Measurements from ENCODE around the gene BICDL2. TPM values are rescaled to one million over a fixed set of nuclear protein-coding genes. Genes with fewer than 3 reads are reported as not detected.

The BICDL2 gene
- total and polyA plus RNA-seq, 3 donors from 2014 or later: 0.29 to 1.3 (median 0.37) TPM

DNA sequence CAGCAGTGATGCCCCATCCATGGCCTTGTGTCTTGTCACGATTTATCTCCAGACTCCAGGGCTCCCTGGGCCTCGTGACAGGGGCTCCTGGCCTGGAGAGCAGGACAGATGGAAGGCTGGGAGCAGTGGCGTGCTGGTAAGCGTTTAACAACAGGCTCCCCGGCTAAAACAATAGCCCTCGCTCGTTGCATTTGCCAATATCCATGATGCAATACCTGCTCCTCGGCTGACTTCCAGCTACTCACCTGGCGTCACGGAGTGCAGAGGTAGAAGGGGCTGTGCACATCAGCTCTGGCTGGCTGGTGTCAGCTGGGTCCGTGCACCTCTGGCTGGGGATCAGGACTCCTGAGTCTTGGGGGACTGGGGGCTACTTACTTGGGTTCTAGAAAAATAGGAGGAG is 1.5 kb upstream of the BICDL2 start:
- intact Hi-C loops (cut with DNase I; ENCODE audit: low total_unique reads): no loop called here
- no peak for DNase-seq
- no peak overlapping the region for H3K4me3 ChIP-seq
- no peaks in the 10 kb centered on the region for H3K4me1 ChIP-seq
- H3K27me3 ChIP-seq: no peaks in the 10 kb centered on the region
- no peak for TF ChIP-seq POLR2A (IDR thresholded peaks at IDR 0.05)
- TF ChIP-seq, protein P1, sequence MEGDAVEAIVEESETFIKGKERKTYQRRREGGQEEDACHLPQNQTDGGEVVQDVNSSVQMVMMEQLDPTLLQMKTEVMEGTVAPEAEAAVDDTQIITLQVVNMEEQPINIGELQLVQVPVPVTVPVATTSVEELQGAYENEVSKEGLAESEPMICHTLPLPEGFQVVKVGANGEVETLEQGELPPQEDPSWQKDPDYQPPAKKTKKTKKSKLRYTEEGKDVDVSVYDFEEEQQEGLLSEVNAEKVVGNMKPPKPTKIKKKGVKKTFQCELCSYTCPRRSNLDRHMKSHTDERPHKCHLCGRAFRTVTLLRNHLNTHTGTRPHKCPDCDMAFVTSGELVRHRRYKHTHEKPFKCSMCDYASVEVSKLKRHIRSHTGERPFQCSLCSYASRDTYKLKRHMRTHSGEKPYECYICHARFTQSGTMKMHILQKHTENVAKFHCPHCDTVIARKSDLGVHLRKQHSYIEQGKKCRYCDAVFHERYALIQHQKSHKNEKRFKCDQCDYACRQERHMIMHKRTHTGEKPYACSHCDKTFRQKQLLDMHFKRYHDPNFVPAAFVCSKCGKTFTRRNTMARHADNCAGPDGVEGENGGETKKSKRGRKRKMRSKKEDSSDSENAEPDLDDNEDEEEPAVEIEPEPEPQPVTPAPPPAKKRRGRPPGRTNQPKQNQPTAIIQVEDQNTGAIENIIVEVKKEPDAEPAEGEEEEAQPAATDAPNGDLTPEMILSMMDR (IDR thresholded peaks at IDR 0.05): no peak
- no peaks in the 10 kb centered on the region for H3K36me3 ChIP-seq (ENCODE audit: low read depth, missing control alignments)
- H3K27ac ChIP-seq: no peak overlapping the region
- 33 to 49% methylated on average over 9 to 11 of the region's 11 CpGs for WGBS, 2 donors
- no peaks in the 10 kb centered on the region for H3K9me3 ChIP-seq

DNA sequence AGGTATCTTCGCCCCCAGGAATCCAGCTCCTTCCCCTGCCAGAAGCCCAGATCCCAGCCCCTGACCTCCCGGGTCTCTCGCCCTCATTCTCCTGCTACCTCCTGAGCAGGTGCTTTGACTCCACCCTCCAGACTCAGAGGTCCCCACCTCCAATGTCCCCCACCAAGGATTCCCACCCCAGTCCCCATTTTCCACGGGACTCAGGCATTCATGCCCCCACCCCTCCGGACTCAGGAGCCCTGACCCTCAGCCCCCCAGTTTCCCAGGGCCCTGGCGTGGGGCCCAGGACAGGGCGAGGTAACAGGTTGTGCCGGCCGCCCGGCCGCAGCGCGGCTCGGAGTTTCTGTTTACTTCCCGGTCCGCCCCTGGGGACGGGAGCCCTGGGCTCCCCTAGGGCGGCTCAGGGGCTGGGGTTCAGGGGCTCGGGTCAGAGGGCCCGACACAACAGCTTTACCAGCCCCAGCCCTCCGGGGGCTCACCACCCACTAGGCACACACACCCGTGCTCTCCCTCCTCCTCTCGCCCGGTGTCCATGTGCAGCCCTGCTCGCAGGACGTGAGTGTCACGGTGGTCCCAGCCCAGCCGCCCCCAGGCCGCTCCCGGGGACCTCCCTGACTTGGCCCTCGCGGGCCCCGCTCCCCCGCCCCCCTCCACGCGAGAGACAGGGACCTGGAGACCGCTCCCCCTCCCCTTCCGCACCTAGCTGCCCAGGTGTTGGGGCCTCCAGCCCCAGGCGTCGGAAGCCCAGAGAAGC is 595 bp downstream of the BICDL2 start:
- DNase-seq: no peak
- Histone ChIP-seq H3K9me3 (no peaks in the 10 kb centered on the region), H3K4me3 (peak overlapping the region in 1 of 2 donors; percentile 17), H3K27ac (no peak overlapping the region), H3K4me1 (no peaks in the 10 kb centered on the region), H3K36me3 (ENCODE audit: low read depth, missing control alignments) (no peaks in the 10 kb centered on the region), H3K27me3 (no peaks in the 10 kb centered on the region)
- TF ChIP-seq, protein P1 (IDR thresholded peaks at IDR 0.05): no peak
- TF ChIP-seq POLR2A (IDR thresholded peaks at IDR 0.05): no peak
- WGBS, 2 donors: 5 to 6% methylated on average over 7 to 25 of the region's 40 CpGs
- intact Hi-C loops (cut with DNase I; ENCODE audit: low total_unique reads): no loop called here

DNA sequence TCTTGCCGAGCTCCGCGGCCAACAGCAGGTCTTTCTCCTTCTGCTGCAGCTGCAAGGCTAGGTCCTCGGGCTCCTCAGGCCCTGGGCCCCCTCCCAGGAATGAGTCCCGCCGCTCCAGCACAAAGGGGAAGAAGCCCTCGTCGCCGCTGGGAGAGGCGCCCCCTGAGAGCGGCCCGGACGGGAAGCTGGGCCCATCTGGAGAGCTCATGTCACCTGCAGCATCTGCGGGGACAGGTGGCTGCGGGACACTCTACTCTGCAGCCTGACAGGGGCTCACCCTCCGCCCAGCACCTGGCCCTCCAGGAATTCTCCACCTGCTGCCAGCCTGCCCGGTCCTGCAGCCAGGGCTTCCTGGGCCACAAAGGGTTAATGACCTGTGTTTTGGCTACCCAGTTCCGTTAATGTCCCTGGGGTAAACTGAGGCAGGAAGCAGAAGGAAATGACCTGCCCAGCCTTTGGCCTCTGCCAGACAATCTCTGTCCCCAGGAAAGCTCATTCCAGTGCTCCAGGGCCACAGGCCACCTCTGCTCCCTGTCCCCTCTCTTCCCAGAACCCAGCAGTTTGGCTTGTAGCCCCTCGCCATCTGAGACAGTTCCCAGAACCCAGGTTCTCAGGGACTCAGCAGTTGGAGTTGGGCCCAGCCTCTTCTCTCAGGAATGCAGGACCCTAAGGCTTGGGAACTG is 1.3 kb downstream of the BICDL2 start:
- no peak overlapping the region for H3K27ac ChIP-seq
- H3K36me3 ChIP-seq (ENCODE audit: low read depth, missing control alignments): no peaks in the 10 kb centered on the region
- no peaks in the 10 kb centered on the region for H3K4me1 ChIP-seq
- 38 to 55% methylated on average over 6 to 19 of the region's 19 CpGs for WGBS, 2 donors
- intact Hi-C loops (cut with DNase I; ENCODE audit: low total_unique reads): no loop called here
- no peaks in the 10 kb centered on the region for H3K9me3 ChIP-seq
- no peak for DNase-seq
- TF ChIP-seq, protein P1 (IDR thresholded peaks at IDR 0.05): no peak
- TF ChIP-seq POLR2A (IDR thresholded peaks at IDR 0.05): no peak
- H3K4me3 ChIP-seq: no peak overlapping the region
- H3K27me3 ChIP-seq: no peaks in the 10 kb centered on the region

DNA sequence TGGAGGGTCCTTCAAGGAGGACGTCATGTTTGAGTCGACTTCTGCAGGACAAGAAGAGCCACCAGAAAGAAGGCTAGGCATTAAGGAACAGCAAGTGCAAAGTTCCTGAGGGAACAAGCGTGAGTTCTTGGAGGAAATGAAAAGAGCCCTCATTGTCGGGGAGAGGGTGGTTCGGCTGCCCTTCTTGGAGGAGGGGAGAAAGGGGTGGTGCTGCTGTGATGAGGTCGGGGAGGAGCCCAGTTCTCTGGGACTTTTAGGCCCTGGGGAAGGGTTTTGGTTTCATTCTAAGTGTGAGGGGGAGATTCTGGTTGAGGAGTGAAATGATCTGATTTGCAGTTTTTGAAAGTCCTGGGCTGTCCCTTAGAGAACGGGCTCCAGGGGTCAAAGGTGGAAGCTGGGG is 4.1 kb downstream of the BICDL2 start:
- 33 to 42% methylated on average over 7 of the region's 7 CpGs for WGBS, 2 donors
- intact Hi-C loops (cut with DNase I; ENCODE audit: low total_unique reads): no loop called here
- peak overlapping the region in 1 of 2 donors; percentile 16 for H3K27ac ChIP-seq
- H3K27me3 ChIP-seq: no peaks in the 10 kb centered on the region
- no peak overlapping the region for H3K4me3 ChIP-seq
- no peak for DNase-seq
- H3K9me3 ChIP-seq: no peaks in the 10 kb centered on the region
- H3K36me3 ChIP-seq (ENCODE audit: low read depth, missing control alignments): no peaks in the 10 kb centered on the region
- no peaks in the 10 kb centered on the region for H3K4me1 ChIP-seq
- TF ChIP-seq, protein P1 (IDR thresholded peaks at IDR 0.05): no peak
- TF ChIP-seq POLR2A (IDR thresholded peaks at IDR 0.05): no peak

All from testis (tissue), 3 donors.